Rectal smooth muscle tissue (tissue), 1 donor: ENCODE data around the gene HAL.

Experiments used
- H3K27ac ChIP-seq: one replicate; pipeline ENCODE4 v1.7.0; 2013; ENCODE audit warnings: low read depth, low read length, inconsistent platforms
- H3K27me3 ChIP-seq: one replicate; pipeline ENCODE4 v1.7.0; 2013; ENCODE audit warnings: low read length; ENCODE audit not compliant: control insufficient read depth, insufficient read depth
- H3K36me3 ChIP-seq: one replicate; pipeline ENCODE4 v1.7.0; 2013; ENCODE audit warnings: low read length; ENCODE audit not compliant: control insufficient read depth, insufficient read depth
- H3K4me1 ChIP-seq: one replicate; pipeline ENCODE4 v1.7.0; 2013; ENCODE audit warnings: low read length; ENCODE audit not compliant: control insufficient read depth, insufficient read depth
- H3K4me3 ChIP-seq: one replicate; pipeline ENCODE4 v1.7.0; 2013; ENCODE audit warnings: low read length
- H3K9ac ChIP-seq: one replicate; pipeline ENCODE4 v1.7.0; 2013; ENCODE audit warnings: low read length

HAL gene

DNA sequence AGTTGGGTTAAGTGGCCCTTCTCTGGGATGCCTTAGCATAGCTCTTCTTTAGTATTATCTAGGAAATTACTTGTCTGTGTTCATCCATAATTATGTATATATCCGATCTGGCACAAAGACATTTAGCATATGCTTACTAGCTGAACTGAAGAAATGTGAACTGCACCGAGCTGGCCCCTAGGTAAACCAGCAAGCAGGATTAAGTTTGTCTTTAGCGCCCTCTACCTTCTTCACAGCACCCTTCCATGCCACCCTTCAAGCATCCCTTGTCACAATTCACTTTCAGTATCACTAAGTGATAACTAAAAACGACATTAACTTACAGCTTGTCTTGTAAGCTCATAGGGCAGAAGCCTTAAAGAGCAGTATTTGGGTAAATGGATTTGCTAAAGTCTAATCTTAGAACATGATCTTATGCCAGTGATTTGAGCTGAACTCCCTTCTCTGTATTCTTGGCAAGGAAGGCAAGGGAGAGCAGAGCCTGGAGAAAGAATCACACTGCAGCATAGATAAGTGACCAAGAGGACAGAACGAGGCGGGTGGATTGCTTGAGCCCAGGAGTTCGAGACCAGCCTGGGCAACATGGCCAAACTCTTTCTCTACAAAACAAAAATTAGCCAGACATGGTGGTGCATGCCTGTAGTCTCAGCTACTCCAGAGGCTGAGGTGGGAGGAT lies 2.6 kb upstream of the HAL start:
- no peaks in the 10 kb centered on the region for H3K4me1 ChIP-seq
- H3K9ac ChIP-seq, result no peak overlapping the region
- H3K36me3 ChIP-seq, result peaks cover 4% of the 10 kb centered on the region
- H3K4me3 ChIP-seq, result no peak overlapping the region
- no peaks in the 10 kb centered on the region for H3K27me3 ChIP-seq
- no peak overlapping the region for H3K27ac ChIP-seq

DNA sequence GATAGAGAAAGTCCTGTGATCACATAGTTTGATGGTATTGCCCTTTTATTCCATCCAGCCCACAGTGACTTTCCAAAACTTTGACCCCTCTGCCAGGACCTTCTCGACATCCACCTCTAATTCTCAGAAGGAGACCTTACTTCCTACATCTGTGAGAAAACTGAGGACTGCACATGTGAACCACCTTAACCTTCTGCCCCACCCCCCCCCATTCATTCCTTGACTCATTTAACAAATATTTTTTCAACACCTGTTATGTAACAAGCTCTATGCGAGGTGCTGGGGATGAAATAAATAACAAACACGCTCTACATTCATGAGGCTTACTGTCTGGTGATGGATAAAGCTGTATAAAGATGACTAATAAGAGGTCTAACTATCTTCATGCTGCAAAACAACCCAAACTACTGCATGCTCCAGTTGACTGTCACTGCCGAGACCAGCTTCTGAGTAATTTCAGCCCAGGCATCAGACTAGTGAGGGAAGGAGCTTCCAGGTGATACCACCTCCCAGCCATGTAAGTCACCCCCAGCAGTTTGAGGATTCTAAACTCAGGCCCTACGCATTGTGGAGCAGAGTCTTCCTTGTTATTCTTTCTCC lies 1.9 kb upstream of the HAL start:
- Histone ChIP-seq H3K27me3 (no peaks in the 10 kb centered on the region), H3K36me3 (peaks cover 2% of the 10 kb centered on the region), H3K4me3 (no peak overlapping the region), H3K9ac (no peak overlapping the region), H3K27ac (no peak overlapping the region), H3K4me1 (no peaks in the 10 kb centered on the region)

DNA sequence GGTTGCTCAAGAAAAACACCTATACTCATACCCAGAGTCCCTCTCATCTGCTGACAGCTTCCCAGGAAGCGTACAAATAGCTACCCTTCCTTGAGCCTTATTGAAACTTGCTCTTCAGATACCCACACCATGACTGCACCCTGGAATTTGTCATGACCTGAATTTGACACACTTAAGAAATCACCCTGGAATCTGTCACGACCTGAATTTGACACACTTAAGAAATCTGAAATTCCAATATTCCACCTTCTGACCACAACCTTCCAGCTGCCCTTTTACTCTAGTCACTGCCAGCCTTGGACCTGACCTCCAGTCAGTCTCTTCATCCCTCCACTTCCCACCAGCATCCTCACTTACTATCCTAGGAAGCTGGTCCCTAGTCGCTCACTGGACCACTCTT lies 1.1 kb upstream of the HAL start:
- no peak overlapping the region for H3K27ac ChIP-seq
- no peak overlapping the region for H3K4me3 ChIP-seq
- no peaks in the 10 kb centered on the region for H3K27me3 ChIP-seq
- peaks cover 2% of the 10 kb centered on the region for H3K36me3 ChIP-seq
- H3K9ac ChIP-seq, result no peak overlapping the region
- no peaks in the 10 kb centered on the region for H3K4me1 ChIP-seq

DNA sequence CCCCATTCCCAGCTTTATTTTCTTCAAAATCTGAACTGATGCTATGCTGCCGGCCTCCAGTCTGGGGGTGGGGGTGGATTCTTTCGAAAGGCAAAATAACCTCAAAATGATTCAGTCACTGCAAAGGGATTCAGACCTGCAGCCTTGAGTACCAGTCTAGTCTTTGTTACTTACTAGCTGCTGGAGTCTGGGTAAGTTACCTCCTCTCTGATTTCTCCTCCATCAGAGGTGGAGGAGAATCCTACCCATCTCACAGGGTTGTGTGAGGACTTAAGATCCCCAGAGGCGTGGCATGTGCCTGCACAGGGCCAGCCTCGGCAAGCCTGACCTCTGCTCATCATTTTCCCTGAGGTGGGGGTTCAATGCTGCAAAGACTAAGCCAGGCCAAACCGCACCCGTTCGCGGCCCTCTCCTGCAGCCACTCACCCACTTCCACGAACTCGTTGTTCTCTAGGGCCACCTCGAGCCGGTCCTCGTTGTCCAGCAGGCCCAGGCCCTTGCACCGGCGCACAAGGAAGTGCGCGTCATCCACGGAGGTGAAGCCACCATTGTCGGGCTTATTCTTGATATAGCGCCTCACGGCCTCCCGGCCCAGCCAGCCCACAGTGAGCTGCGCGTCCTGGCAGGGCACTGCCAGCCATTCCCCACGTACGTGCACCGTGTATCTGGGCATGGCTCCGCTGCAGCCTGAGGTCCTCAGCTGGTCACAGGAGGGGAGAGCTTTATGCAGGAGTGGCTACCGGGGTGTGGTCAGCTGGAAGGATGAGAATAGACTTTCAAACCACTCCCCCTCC lies 709 bp downstream of the HAL start:
- H3K27me3 ChIP-seq, result no peaks in the 10 kb centered on the region
- no peaks in the 10 kb centered on the region for H3K36me3 ChIP-seq
- no peak overlapping the region for H3K27ac ChIP-seq
- no peak overlapping the region for H3K4me3 ChIP-seq
- no peak overlapping the region for H3K9ac ChIP-seq
- H3K4me1 ChIP-seq, result no peaks in the 10 kb centered on the region

DNA sequence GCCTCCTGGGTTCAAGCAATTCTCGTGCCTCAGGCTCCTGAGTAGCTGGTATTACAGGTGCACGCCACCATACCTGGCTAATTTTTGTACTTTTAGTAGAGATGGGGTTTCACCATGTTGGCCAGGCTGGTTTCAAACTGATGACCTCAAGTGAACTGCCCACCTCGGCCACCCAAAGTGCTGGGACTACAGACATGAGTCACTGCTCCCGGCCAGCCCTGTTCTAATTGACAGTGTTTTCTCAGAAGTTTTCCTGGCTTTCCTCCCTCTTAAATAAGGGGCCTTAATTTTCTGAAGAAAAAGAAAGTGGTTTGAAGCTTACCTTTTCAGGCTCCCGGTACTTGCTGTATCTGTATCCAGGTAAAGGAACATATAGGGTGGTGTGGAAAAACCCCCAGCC lies 1.7 kb downstream of the HAL start:
- H3K4me3 ChIP-seq, result no peak overlapping the region
- no peaks in the 10 kb centered on the region for H3K36me3 ChIP-seq
- no peak overlapping the region for H3K27ac ChIP-seq
- H3K4me1 ChIP-seq, result no peaks in the 10 kb centered on the region
- no peaks in the 10 kb centered on the region for H3K27me3 ChIP-seq
- no peak overlapping the region for H3K9ac ChIP-seq

DNA sequence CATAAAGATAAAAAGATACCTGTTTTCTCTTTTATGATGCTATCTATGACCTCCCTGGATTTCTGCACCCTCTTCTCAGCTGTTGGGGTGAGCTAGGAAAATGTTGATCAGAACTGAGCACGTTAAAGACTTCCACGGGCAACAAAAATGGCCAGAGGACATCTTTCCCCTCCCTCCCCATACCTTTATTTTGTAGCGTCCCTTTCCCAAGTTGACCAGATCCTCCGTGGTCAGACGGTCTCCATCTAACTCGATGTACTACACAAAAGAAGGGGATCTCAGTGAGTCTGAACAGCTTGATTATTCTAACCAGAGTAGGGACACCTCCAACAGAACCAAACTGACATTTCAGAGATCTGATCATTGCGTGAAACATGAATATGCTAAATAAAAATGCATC lies 2.2 kb downstream of the HAL start:
- H3K27me3 ChIP-seq, result no peaks in the 10 kb centered on the region
- H3K36me3 ChIP-seq, result no peaks in the 10 kb centered on the region
- no peak overlapping the region for H3K9ac ChIP-seq
- H3K27ac ChIP-seq, result no peak overlapping the region
- H3K4me1 ChIP-seq, result no peaks in the 10 kb centered on the region
- H3K4me3 ChIP-seq, result no peak overlapping the region

DNA sequence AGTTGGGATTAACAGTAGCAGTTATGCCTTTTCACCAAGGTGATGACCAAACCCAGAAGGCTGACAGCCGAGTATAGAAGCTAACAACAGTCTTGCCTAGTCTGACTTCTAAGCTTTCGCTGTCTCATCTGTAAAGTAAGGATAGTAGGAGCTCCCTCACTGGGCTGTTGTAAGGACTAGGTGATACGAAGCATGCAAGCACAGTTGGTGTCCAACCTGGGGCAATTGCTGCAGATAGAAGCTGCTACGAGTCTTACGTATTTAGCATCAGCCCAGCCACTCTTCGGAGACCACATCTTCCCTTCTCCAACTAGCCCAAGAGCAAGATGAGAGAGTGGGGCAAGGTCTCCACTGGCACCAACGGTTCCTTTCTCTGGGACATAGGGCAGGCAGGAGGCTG lies 6.0 kb downstream of the HAL start:
- H3K4me1 ChIP-seq, result no peaks in the 10 kb centered on the region
- no peak overlapping the region for H3K9ac ChIP-seq
- no peak overlapping the region for H3K4me3 ChIP-seq
- H3K36me3 ChIP-seq, result no peaks in the 10 kb centered on the region
- no peaks in the 10 kb centered on the region for H3K27me3 ChIP-seq
- no peak overlapping the region for H3K27ac ChIP-seq

DNA sequence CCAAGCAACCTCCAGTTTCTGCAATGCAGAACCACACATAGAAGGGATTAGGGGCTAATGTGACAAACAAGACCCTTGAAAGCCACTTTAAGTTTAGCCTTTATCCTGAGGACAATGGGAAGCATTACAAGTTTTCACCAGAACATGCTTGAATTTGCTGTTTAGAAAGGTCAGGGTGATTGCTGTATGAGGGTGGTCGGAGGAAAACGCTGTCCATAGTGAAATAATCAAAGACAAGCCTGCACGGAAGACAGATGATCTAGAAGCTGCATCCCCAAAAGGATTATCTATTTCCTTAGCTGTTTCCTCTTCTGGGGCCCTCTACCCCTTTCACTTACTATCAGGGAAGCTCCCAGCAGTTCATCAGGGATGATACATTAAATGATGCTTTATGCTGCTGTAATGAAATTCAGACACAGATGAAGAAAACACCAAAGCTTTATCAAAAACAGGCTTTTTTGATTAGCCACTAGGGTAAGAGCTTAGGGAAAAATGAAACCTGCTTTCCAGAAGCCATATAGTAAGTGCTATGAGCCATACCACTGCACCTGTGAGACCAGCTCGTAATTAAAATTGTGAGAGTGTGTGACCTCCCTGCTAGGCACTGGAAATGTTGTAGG lies 6.5 kb downstream of the HAL start:
- no peak overlapping the region for H3K4me3 ChIP-seq
- no peaks in the 10 kb centered on the region for H3K27me3 ChIP-seq
- H3K4me1 ChIP-seq, result no peaks in the 10 kb centered on the region
- H3K27ac ChIP-seq, result no peak overlapping the region
- H3K9ac ChIP-seq, result no peak overlapping the region
- no peaks in the 10 kb centered on the region for H3K36me3 ChIP-seq

DNA sequence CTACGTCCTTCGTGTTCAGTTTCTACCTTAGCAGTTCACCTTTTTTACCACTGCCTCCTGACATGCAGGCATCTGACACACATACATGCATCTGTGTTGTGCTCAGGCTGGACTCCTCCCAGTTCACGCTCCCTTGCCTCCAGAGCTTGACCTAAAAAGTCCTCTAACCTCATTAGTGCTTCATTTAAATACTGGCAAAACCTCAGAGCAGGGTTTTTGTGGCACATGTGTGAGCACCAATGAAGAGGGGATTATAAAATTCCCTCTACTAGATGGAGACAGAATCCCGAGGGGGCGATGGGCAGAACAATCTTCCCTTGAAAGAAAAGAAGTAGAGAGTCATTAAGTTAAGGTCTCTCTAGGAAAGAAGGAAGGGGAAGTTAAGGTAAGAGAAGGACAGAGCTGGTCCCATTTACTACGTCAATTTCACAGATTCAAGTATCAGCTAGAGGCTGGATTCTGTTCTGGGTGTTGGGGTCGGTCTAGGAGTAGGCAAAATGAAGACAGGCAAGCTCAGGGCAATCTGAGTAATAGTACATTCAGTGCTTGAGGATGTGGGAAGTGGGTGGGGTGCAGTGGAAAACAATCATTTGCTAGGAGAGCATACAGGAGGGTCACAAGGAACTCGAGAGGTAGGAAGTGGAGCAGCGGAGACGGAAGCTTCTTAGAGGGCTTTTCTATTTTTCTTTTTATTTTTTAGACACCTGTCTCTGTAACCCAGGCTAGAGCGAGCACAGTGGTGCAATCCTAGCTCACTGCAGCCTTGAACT lies 7.5 kb downstream of the HAL start:
- H3K36me3 ChIP-seq, result no peaks in the 10 kb centered on the region
- H3K27ac ChIP-seq, result no peak overlapping the region
- H3K27me3 ChIP-seq, result no peaks in the 10 kb centered on the region
- H3K4me3 ChIP-seq, result no peak overlapping the region
- H3K9ac ChIP-seq, result no peak overlapping the region
- no peaks in the 10 kb centered on the region for H3K4me1 ChIP-seq

DNA sequence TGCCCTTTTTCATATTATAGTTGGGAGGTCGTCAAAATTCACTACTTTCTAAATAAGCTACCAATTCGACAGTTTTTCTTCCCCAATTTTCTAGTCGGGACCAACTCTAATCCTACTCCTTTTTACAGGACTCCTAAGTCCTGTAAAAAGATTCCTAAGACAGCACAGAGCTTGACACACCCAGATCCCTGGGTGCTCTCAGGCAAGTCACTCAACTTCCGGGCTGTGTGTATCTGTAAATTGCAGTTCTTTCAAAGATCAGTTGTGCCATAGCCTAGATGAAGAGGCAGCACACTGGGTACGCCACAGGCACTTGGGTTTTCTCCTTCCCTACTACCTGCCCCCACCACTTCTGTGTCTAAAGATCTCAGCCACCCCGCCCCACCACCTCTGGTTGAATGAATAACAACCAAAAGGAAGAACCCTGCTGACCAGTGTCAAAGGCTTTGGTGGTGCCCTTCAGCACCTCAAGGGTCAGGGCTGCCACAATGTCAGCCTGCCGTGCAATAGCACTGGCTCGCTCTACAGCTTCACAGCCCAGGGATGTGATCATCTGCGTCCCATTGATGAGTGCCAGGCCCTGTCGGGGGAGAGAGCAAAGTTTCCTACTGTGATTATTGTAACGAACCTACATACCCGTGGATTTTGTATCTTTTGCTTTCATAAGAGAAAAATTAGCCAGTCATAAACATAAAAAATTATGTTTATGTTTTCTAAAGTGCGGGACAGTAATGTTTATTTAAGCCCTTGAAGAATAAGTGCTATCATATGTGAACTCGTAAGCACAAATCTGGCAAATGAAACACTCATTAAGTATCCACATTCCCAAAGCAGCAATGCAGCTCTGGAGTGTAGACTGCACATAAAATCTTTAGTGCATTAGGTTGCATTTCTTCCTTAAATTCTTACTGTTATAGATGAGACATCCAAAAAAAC lies 9.2 kb downstream of the HAL start:
- H3K27ac ChIP-seq, result no peak overlapping the region
- H3K4me1 ChIP-seq, result no peaks in the 10 kb centered on the region
- H3K9ac ChIP-seq, result no peak overlapping the region
- H3K4me3 ChIP-seq, result no peak overlapping the region
- no peaks in the 10 kb centered on the region for H3K27me3 ChIP-seq
- no peaks in the 10 kb centered on the region for H3K36me3 ChIP-seq

DNA sequence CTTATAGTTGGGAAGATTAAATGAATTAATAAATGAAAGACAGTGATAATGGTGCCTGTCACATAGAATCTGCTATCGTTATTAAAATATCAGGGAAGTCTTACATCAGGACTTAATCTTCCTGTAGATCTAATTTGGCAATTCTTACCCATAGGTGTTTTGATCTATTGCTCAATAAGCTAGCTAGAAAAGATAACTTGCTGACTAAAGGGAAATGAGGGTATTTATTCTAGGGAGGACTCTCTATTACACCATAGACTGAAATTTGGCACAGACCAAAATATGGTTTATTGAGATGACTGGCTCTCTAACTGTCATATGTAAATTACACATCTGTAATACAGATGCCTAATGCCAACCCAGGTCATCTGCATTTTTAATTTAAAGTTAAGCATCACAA lies 11.5 kb downstream of the HAL start:
- Histone ChIP-seq H3K36me3 (no peaks in the 10 kb centered on the region), H3K27me3 (no peaks in the 10 kb centered on the region), H3K9ac (no peak overlapping the region), H3K4me3 (no peak overlapping the region), H3K27ac (no peak overlapping the region), H3K4me1 (no peaks in the 10 kb centered on the region)
